Activated naive CD8-positive, alpha-beta T cell treated with anti-CD3 and anti-CD28 coated beads, Interleukin-2, amount 50 U/mL, for 24 hours (primary cell): ENCODE results near the gene SH3TC2.

ENCODE experiments used
- ATAC-seq: fragments of 150-1000 bp; cut with Tn5 transposase; one replicate; pipeline ENCODE4 v1.10.0; 2021
- DNase-seq: peaks from one replicate; pipeline ENCODE4 v3.0.0; 2021
- H3K27ac Mint-ChIP-seq: one replicate; pipeline ENCODE4 v1.8.0; 2021; ENCODE audit warnings: mild to moderate bottlenecking, mixed read lengths
- H3K27me3 Mint-ChIP-seq: one replicate; pipeline ENCODE4 v1.8.0; 2021; ENCODE audit warnings: mixed read lengths
- H3K36me3 Mint-ChIP-seq: one replicate; pipeline ENCODE4 v1.8.0; 2021; ENCODE audit warnings: low read depth, mixed read lengths
- H3K4me1 Mint-ChIP-seq: one replicate; pipeline ENCODE4 v1.8.0; 2021; ENCODE audit warnings: mixed read lengths
- H3K4me3 Mint-ChIP-seq: one replicate; pipeline ENCODE4 v1.8.0; 2021; ENCODE audit warnings: mild to moderate bottlenecking, moderate library complexity, mixed read lengths
- H3K9me3 Mint-ChIP-seq: one replicate; pipeline ENCODE4 v1.8.0; 2021; ENCODE audit warnings: mixed read lengths

Gene SH3TC2

DNA sequence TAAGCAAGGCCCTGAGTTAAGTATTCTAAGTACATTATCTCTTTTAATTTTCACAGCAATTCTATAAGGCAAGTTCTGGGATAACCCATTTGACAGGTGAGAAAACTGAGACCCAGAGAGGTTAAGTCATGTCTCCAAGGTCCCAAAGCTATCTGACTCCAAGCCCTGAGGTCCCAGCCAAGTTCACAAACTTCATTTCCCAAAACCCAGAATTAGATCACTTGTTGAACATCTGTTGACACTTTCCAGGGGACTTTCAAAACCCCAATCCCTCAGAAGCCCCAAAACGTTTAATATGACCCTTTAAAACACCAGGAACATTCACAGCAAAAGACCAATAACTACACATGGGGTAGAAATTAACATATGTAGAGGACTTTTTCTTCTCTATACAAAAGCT is 72.0 kb downstream of the SH3TC2 start:
- Mint-ChIP-seq H3K4me1 (no peaks in the 10 kb centered on the region), H3K9me3 (no peaks in the 10 kb centered on the region), H3K27ac (no peak overlapping the region), H3K27me3 (peaks cover 18% of the 10 kb centered on the region), H3K36me3 (no peaks in the 10 kb centered on the region), H3K4me3 (no peak overlapping the region)
- ATAC-seq (no peak), DNase-seq (no peak)

DNA sequence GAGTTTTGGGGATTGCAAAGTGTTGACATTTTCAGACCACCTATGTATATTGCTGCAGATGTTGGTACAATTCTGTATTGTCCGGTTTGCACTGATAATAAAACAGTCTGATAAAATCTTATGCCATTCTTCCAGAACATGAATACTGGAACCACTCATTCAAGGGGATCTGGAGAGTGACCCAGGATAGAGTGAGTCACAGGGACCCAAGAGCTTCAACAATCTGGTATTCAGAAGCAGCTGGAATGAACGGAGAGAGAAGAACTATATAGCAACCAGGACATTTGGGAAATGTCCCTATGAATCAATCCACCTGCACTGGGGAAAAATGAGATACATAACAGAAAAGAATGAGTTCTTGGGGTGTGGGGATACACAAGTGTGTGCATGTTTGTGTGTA is 73.3 kb downstream of the SH3TC2 start:
- Mint-ChIP-seq H3K36me3 (no peaks in the 10 kb centered on the region), H3K27me3 (peaks cover 19% of the 10 kb centered on the region), H3K27ac (no peak overlapping the region)

DNA sequence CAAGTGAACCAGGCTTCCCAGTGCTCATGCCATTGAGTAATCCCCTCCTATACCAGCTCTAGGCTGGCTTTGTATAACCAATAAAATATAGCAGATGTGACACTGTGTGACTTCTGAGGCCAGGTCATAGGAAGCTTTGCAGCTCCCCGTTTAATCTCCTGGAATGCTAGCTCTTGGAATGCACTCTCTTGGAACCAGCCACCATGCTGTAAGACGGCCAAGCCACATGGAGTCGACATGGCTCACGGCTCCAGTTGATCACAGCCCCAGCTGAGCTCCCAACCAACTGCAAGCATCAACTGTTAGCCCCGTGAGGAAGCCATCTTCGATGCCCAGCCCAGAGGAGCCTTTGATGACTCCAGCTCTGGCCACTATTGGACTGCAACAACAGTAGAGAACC is 74.5 kb downstream of the SH3TC2 start:
- ATAC-seq (no peak), DNase-seq (no peak)
- Mint-ChIP-seq H3K27me3 (peaks cover 22% of the 10 kb centered on the region), H3K4me1 (no peaks in the 10 kb centered on the region), H3K36me3 (no peaks in the 10 kb centered on the region), H3K4me3 (no peak overlapping the region), H3K9me3 (no peaks in the 10 kb centered on the region), H3K27ac (no peak overlapping the region)

More for the DNA sequence above, 73.3 kb downstream of the SH3TC2 start:
- H3K4me1 Mint-ChIP-seq: no peaks in the 10 kb centered on the region
- H3K4me3 Mint-ChIP-seq: no peak overlapping the region
- no peak for DNase-seq
- ATAC-seq: no peak
- H3K9me3 Mint-ChIP-seq: no peaks in the 10 kb centered on the region

DNA sequence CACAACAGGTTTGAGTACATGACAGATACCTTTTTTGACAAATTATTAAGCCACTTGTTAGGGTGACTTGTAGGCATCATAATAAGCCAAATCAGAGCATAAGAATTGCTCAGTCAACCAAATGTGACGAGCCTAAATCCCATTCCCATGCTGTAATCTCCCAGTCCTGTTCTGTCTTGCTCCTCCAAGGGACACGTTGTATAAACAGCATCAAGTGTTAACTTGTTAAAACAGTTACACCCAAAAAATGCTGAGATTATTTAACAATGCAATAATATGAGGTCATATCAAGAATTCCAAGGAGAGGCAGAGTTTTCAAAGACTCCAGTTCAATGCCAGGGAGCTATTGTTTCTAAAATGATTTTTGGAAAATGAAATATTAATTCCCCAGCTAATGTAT is 76.2 kb downstream of the SH3TC2 start:
- no peak for DNase-seq

DNA sequence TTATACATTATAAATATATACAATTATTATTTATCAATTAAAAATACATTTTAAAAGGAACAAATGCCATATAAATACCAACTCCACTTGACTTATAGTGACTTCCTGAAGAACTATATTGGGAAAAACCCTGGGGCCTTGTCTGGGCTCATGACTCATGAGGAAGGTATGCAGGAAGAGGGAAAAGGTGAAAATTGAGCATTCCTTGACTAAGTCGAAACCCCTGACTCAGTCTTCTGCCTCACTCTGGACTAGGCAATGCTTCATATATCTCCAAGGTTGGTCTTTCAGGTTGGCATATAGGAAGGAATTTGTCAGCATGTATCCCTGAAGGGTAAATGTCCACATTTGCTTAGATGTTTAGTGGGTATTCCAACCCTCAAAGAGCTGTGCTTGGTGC is 78.5 kb downstream of the SH3TC2 start:
- no peak for ATAC-seq
- Mint-ChIP-seq H3K36me3 (no peaks in the 10 kb centered on the region), H3K4me3 (no peak overlapping the region), H3K4me1 (no peaks in the 10 kb centered on the region), H3K9me3 (no peaks in the 10 kb centered on the region), H3K27ac (no peak overlapping the region), H3K27me3 (peaks cover 26% of the 10 kb centered on the region)
- DNase-seq: no peak

More for the DNA sequence above, 76.2 kb downstream of the SH3TC2 start:
- Mint-ChIP-seq H3K27ac (no peak overlapping the region), H3K27me3 (peaks cover 22% of the 10 kb centered on the region), H3K36me3 (no peaks in the 10 kb centered on the region), H3K4me3 (no peak overlapping the region), H3K9me3 (no peaks in the 10 kb centered on the region), H3K4me1 (no peaks in the 10 kb centered on the region)
- no peak for ATAC-seq

DNA sequence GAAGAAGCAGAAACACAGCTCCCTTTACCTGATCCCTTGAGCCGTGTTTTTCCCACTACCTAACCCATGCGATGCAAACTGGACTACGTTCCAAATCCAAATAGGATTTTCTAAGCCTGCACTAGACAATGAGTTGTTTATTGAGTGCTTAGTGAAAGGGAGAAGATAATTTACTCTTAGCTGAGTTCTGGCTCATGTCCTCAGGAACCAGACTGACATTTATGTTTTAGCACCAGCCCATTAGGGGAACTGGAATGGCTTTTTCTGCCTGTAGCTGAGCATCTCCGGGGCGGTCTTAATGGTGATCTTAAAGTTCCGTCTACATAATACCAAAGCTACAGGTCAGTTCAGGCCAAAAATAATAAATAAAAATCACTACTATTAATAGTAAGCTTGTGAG is 81.5 kb downstream of the SH3TC2 start:
- ATAC-seq: no peak
- DNase-seq: no peak
- H3K27me3 Mint-ChIP-seq: peaks cover 12% of the 10 kb centered on the region
- H3K27ac Mint-ChIP-seq: no peak overlapping the region
- H3K4me1 Mint-ChIP-seq: no peaks in the 10 kb centered on the region
- H3K9me3 Mint-ChIP-seq: no peaks in the 10 kb centered on the region
- no peaks in the 10 kb centered on the region for H3K36me3 Mint-ChIP-seq
- H3K4me3 Mint-ChIP-seq: no peak overlapping the region

DNA sequence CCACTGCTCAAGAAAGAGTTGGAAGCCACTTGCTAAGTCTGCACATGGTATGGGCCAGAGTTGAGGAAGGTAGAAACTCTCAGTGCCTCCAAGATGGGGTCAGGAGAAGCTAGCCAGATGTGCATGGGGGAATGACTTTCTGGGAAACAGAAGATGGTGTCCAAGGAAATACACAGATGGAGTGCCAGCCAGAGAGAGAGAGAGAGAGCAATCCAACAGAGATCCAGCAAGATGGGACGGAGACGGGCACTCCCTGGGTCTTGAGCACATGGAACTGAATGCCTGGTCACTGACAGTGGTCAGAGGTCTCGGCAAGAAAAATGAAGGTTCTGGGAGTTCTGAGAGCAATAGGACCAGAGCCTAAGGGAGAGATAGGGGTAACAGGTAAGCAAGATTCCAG is 82.1 kb downstream of the SH3TC2 start:
- Mint-ChIP-seq H3K4me1 (no peaks in the 10 kb centered on the region), H3K36me3 (no peaks in the 10 kb centered on the region), H3K9me3 (no peaks in the 10 kb centered on the region), H3K27me3 (peaks cover 11% of the 10 kb centered on the region), H3K4me3 (no peak overlapping the region), H3K27ac (no peak overlapping the region)
- no peak for ATAC-seq
- DNase-seq: no peak

DNA sequence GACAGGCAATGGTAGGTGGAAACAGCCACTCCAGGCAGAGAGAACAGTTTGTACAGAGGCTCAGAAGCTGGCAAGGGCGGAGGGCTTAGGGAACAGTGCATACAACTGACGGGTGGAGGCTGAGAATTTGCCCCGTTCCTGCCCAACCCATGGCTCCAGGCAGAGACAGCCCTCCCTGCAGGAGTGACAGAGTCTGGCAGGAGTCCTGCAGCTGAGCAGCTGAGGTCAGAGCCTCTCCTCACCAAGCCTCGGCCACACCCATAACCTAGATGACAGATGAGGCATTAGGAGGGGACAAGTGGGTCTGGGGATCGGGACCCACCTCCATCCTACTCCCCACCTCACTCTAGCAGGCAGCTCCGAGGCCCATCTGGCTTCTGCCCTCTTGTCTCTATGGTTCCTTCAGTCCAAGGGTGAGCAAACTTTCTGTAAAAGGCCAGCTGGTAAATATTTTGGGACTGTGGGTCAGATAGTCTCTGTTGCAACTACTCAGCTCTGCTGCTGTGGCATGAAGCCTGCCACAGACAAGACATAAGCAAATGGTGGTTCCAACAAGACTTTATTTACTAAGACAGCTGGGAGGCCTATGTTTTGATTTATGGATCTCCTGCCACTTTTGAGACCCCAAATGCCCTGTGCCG is 83.7 kb downstream of the SH3TC2 start:
- Mint-ChIP-seq H3K36me3 (no peaks in the 10 kb centered on the region), H3K4me1 (no peaks in the 10 kb centered on the region), H3K27ac (no peak overlapping the region), H3K27me3 (peaks cover 7% of the 10 kb centered on the region), H3K4me3 (no peak overlapping the region), H3K9me3 (no peaks in the 10 kb centered on the region)
- ATAC-seq: no peak
- DNase-seq: no peak

DNA sequence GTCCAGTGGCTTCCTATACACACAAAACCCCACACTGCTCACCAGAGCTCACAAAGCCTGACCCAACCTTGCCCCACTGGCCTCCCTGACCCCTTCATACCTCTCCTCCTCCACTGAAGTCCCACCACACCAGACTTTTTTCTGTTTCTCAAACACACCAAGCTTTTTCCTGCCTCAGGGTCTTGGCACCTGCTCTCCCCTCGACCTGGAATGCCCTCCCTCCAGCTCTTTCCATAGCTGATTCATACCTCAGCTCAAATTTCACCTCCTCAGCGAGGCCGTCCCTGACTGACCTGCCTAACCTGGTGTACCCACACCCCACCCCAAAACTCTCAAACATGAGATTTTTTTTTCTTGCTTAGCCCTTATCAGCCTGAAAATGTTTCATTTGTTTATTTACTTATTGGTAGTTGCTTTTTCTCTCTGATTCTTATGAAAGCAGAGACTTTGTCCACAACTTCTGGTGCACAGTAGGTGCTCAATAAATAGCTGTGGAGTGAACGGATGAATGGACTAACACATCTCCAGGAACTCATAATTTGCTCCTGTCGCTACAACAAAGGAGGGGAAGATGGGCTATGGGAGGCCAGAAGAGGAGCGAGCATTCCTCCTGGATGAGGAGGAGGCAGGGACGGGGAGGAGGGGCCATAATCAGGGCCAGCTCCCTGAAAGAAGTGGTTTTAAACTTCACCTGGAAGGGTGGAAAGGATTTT is 84.3 kb downstream of the SH3TC2 start:
- Mint-ChIP-seq H3K27ac (no peak overlapping the region), H3K4me1 (no peaks in the 10 kb centered on the region), H3K36me3 (no peaks in the 10 kb centered on the region), H3K4me3 (no peak overlapping the region), H3K9me3 (no peaks in the 10 kb centered on the region), H3K27me3 (peaks cover 4% of the 10 kb centered on the region)
- DNase-seq: no peak
- no peak for ATAC-seq

DNA sequence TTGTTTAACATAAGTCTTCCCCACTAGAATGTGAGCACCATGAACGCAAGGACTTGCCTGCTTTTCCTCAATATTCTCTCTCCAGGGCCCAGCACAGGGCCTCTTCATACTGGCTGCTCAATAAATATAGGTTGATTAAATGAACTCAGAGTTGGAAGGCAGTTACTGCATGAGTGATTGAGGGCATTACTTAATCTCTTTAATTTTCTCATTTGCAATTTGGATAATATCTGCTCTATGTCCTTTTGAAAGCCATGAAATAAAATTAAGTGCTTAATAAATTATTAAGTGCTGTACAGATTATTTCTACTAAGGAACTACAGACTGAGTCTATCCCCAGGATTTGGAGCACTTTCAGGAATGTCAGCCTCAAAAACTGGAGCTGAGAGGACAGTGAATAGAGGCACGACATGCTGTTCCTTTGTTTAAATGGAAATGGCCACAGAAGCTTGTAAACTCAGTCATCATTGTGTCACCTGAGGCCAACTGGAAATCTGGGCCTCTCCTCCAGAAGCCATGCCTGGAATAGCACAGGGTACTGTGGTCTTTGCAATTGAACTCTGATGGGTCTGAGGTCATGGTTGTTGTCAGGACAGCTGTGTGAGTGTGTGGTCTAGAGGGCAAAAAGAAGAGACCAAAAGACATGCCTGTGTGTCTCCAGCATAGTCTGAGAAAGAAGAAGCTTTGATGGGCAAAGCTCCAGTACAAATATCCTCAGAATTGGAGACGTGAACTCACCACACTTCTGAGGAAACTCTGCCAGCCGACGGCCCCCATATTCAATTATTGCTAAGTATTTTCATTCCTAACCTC is 86.1 kb downstream of the SH3TC2 start:
- ATAC-seq (no peak), DNase-seq (no peak)
- no peak overlapping the region for H3K4me3 Mint-ChIP-seq
- no peaks in the 10 kb centered on the region for H3K36me3 Mint-ChIP-seq
- no peak overlapping the region for H3K27ac Mint-ChIP-seq
- H3K27me3 Mint-ChIP-seq: peaks cover 12% of the 10 kb centered on the region
- H3K4me1 Mint-ChIP-seq: no peaks in the 10 kb centered on the region
- H3K9me3 Mint-ChIP-seq: no peaks in the 10 kb centered on the region

DNA sequence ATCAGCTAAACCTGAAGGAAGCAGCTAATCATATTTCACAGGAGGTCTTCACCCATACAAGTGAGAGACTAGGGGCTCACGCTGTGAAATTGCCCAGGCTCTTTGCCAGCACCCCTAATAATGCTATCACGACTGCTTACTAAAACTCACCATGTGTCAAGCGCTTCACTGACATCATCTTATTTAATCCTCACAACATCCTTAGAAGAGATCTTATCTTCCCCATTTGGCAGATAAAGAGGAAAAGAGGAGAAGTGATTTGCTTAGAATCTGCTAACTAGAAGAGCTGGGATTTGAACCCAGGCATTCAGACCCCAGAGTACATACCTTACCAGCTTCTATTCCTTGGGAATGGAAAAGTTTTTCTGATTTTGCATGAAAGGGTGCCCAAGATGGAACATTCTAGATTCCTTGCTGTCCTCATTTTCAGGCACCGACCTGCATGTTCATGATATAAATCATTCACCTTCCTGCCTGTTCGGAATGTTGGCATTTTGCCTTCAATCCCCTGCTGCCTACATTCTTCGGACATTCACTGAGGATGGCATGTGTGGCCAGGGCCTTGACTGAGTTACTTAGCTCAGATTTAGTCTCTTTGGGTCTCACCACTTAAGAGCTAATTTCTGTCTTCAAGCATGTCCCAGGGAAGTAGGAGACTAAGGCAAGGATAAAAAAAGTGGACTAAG is 88.1 kb downstream of the SH3TC2 start:
- Mint-ChIP-seq H3K9me3 (no peaks in the 10 kb centered on the region), H3K4me3 (no peak overlapping the region), H3K27me3 (peaks cover 8% of the 10 kb centered on the region), H3K36me3 (no peaks in the 10 kb centered on the region), H3K4me1 (no peaks in the 10 kb centered on the region), H3K27ac (no peak overlapping the region)
- ATAC-seq: no peak
- DNase-seq: no peak

DNA sequence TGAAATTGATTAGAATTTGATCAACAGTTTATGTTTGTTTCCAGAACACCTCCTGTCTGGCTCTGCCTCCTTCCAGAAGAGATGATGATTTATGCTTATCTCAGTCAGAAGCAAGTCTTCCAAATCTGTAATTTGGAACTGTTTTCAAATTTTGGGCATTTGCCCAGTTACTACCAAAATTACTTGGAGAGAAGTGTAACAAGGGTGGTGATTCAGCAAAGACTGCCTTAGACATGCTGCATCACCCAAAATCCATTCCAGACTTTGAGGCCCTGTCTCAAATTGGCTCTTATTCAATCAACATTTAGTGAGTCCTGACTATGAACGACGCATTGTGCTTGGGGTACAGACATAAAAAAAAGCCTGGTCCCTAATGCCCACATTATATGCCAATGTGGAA is 89.4 kb downstream of the SH3TC2 start:
- DNase-seq (no peak), ATAC-seq (no peak)
- Mint-ChIP-seq H3K9me3 (no peaks in the 10 kb centered on the region), H3K4me1 (no peaks in the 10 kb centered on the region), H3K27me3 (peaks cover 8% of the 10 kb centered on the region), H3K27ac (no peak overlapping the region), H3K4me3 (no peak overlapping the region), H3K36me3 (no peaks in the 10 kb centered on the region)

DNA sequence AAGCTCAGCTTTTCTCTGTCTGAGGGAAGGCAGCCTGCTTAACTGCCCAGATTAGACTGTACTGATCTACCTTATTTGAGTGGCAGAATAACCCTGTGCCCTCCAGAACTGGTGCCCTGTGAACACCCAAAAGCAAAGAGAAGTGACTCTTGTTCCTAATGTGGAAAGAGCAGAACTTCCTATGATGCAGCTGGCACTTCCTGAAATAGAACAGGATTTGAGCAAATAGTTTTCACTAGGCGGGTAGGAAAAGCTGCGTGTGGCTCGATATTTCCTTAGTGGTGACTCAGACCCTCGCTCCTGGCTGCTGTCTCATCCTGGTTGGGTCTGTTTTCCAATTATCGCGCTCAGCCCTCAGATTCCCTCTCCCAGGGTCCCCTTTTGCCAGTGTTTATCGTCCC is 89.9 kb downstream of the SH3TC2 start:
- H3K4me1 Mint-ChIP-seq: no peaks in the 10 kb centered on the region
- no peaks in the 10 kb centered on the region for H3K9me3 Mint-ChIP-seq
- no peak overlapping the region for H3K4me3 Mint-ChIP-seq
- no peaks in the 10 kb centered on the region for H3K36me3 Mint-ChIP-seq
- H3K27me3 Mint-ChIP-seq: peaks cover 8% of the 10 kb centered on the region
- no peak for ATAC-seq
- no peak overlapping the region for H3K27ac Mint-ChIP-seq
- DNase-seq: no peak

DNA sequence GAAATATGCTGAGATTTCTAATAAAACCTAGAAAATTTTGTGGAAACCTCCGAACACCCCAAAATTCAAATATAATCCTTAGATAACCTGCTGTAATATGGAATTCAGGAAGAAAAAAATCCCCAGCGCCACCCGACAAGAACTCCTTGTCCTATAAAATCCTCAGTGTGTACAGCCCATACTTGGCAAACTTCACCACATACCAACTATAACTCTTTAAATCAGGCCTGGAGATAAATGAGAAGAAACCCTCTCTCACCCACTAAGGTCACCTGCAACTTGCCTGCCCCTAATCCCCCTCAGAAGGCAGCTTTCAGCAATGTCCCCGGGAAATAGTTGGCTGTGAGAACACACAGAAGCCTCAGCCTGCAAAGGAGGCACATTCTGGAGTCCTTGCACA is 90.5 kb downstream of the SH3TC2 start:
- H3K27ac Mint-ChIP-seq: no peak overlapping the region
- ATAC-seq (no peak), DNase-seq (no peak)
- H3K4me1 Mint-ChIP-seq: no peaks in the 10 kb centered on the region
- H3K9me3 Mint-ChIP-seq: no peaks in the 10 kb centered on the region
- no peaks in the 10 kb centered on the region for H3K36me3 Mint-ChIP-seq
- H3K27me3 Mint-ChIP-seq: peaks cover 8% of the 10 kb centered on the region
- no peak overlapping the region for H3K4me3 Mint-ChIP-seq
